ENCODE data around the gene CDH4. TPM values are rescaled to one million over a fixed set of nuclear protein-coding genes. Genes with fewer than 3 reads are reported as not detected.
"Not testable (repeated sequence)": the region's sequence is repeated elsewhere in the genome, so short reads cannot be mapped to it uniquely, and the experiment has no call there.

The CDH4 gene
- total RNA-seq, 1 donor = 0.18 TPM

DNA sequence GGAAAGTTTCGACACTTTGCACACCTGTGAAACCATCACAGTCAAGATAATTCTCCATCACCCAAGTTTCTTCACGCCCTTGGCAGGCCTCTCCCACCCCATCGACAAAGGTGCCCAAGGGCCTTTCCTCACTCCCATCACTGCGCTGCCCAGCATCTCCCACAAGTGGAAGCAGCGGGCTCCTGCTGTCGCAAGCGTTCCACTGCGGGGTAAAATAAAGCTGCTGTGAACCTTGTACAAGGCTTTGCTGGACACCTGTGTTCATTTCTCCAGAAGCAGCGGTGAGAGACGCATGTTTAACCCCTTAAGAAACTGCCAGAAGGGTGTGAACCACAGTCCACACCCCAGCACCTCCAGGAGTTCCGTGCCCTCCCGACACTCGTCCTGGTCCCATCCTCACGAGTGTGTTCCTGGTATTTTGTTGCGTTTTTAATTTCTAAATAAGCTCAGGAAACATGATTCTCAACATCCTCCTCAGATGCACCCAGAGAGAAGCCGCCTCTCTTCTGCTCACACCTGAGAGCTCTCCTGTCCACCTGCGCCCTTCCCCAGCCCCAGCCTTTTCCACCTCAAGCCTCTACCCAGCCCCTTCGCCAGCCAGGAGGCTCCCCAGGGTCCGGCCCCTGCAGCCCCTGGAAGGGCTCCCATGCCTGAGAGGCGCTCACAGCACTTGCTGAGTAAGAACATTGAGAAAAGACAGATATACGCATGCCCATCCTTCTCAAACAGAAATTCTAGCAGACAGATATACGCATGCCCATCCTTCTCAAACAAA, 716.2 kb downstream of the CDH4 start:
- TF ChIP-seq, protein P1, sequence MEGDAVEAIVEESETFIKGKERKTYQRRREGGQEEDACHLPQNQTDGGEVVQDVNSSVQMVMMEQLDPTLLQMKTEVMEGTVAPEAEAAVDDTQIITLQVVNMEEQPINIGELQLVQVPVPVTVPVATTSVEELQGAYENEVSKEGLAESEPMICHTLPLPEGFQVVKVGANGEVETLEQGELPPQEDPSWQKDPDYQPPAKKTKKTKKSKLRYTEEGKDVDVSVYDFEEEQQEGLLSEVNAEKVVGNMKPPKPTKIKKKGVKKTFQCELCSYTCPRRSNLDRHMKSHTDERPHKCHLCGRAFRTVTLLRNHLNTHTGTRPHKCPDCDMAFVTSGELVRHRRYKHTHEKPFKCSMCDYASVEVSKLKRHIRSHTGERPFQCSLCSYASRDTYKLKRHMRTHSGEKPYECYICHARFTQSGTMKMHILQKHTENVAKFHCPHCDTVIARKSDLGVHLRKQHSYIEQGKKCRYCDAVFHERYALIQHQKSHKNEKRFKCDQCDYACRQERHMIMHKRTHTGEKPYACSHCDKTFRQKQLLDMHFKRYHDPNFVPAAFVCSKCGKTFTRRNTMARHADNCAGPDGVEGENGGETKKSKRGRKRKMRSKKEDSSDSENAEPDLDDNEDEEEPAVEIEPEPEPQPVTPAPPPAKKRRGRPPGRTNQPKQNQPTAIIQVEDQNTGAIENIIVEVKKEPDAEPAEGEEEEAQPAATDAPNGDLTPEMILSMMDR (IDR thresholded peaks at IDR 0.05; ENCODE audit: insufficient read depth, low read length) = no peak
- no peak overlapping the region for H3K4me3 ChIP-seq (ENCODE audit: low read depth, low read length)
- DNase-seq (ENCODE audit: low read depth) = no peak

DNA sequence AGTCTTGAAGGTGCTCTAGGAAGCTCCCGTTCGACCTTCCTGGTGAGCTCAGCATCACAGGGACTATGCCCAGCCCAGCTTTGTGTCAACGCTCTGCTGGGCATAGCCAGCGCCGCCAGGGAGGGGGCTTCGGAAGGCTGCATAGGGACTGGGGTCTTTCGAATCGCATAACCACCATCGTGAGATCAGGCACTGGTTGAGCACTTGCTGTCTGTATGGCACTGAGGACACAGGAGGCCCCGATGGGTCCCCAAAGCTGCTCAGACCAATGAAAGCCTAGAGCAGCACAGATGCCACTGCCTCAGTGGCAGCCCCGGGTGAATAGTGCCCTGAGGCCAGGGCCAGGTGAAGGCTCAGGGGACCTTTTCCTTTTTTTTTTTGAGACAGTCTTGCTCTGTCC, 716.9 kb downstream of the CDH4 start:
- TF ChIP-seq, protein P1 (IDR thresholded peaks at IDR 0.05; ENCODE audit: insufficient read depth, low read length) = no peak
- no peak overlapping the region for H3K4me3 ChIP-seq (ENCODE audit: low read depth, low read length)
- no peak for DNase-seq (ENCODE audit: low read depth)

- no peak overlapping the region for H3K4me3 ChIP-seq (ENCODE audit: low read depth, low read length)
- TF ChIP-seq, protein P1 (IDR thresholded peaks at IDR 0.05; ENCODE audit: insufficient read depth, low read length) = no peak
- no peak for DNase-seq (ENCODE audit: low read depth)
These were observed 717.7 kb downstream of the CDH4 start for GRCh38 chr20:61969806-61970205.

DNA sequence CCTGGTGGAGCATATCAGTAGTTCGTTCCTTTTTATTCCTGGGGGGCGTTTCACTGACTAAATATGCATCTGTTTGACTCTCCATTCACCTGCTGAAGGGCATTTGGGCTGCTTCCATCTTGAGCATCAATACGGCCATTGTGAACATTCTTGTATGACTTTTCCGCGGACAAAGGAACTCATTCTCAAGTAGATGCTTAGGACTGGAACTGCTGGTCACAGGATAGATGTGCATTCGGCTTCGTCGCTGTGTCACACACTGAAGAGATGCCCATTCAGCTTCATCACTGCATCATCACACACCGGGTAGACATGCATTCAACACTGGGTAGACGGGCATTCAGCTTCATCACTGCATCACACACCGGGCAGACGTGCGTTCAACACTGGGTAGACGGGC, 718.3 kb downstream of the CDH4 start:
- DNase-seq (ENCODE audit: low read depth) = no peak
- TF ChIP-seq, protein P1 (IDR thresholded peaks at IDR 0.05; ENCODE audit: insufficient read depth, low read length) = no peak
- H3K4me3 ChIP-seq (ENCODE audit: low read depth, low read length) = no peak overlapping the region

- DNase-seq (ENCODE audit: low read depth); H3K4me3 ChIP-seq (ENCODE audit: low read depth, low read length): not testable (repeated sequence)
These were observed 719.5 kb downstream of the CDH4 start for GRCh38 chr20:61971595-61971994.

DNA sequence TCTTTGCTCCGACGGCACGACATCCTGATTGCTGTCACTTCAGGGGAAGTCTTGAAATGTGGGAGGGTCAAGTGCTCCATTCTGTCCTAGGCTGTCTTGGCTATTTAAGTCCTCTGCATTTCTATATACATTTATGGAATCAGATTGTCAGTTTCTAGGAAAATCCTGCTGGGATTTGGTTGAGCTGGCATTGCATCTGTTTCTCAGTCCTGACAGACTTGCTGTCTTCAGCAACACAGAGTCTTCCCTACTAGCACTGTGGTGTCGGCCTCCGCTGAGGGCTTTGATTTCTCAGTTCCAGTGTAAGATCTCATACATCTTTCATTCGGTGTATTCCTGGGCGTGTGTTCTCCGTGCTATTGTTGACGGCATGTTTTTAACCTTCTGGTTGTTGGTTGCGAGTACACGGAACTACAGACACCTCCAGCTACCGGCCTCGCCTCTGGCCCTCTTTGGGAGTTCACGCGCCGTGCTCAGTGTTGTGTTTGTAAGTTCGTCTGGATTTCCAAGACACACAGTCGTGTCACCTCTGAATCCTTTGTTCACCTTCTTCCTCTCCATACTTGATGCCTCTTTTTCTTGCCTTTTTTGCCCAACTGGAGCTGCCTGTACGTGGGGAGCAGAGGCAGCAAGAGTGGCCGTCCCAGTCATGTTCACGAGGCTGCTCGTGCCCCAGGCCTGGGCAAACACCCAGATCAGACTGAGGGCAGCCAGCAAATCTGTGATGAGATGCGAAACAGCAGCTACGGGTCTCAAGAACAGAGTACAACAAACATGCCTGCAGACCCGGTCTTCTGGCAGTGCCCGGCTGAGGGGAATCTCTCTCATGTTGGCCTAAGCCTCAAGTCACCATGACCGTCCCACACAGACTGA, 720.8 kb downstream of the CDH4 start:
- no peak overlapping the region for H3K4me3 ChIP-seq (ENCODE audit: low read depth, low read length)
- no peak for DNase-seq (ENCODE audit: low read depth)
- TF ChIP-seq, protein P1 (IDR thresholded peaks at IDR 0.05; ENCODE audit: insufficient read depth, low read length) = no peak
